Fibroblast of pulmonary artery (primary cell): ENCODE measurements around the gene NFKBIB.

ENCODE experiments used
- DNase-seq: peaks from one replicate; pipeline ENCODE4 v3.0.0-alpha.2; 2010; ENCODE audit warnings: low read depth
- H3K4me3 ChIP-seq: replicated peaks from 2 replicates; pipeline ENCODE4 v1.5.1; 2011; ENCODE audit warnings: low read depth, mild to moderate bottlenecking, control low read depth, low read length, moderate library complexity
- CTCF ChIP-seq: IDR thresholded peaks from 2 replicates; pipeline ENCODE4 v1.5.1; 2011; ENCODE audit warnings: mild to moderate bottlenecking, control low read depth, low read length, inconsistent platforms; ENCODE audit errors: missing control alignments

Gene NFKBIB

DNA sequence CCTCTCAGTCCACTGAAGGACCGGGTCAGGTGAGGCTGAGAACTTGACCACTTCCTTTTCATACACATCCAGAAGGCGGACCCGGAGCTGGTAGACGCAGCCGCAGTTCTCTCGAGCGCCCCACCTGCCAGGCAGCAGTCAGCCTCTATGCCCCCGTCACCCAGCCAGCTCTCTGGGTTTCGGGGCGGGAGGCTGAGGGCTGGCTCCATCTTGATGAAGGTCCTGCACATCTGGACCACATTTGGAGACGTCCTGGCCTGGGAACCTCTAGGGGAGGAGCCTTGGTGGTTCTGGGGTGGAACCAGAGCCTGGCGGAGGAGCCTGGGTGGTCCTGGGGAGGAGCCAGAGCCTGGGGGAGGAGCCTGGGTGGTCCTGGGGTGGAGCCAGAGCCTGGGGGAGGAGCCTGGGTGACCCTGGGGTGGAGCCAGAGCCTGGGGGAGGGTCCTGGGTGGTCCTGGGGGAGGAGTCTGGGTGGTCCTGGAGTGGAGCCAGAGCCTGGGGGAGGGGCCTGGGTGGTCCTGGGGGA, 45.3 kb downstream of the NFKBIB start:
- TF ChIP-seq CTCF, result no peak
- DNase-seq, result no peak
- no peak overlapping the region for H3K4me3 ChIP-seq

GRCh38 chr19:38945562-38946228, 45.9 kb downstream of the NFKBIB start:
- no peak overlapping the region for H3K4me3 ChIP-seq
- TF ChIP-seq CTCF, result no peak
- DNase-seq, result no peak

- no peak for DNase-seq
- no peak overlapping the region for H3K4me3 ChIP-seq
- no peak for TF ChIP-seq CTCF
Measured at GRCh38 chr19:38946229-38947010, 46.7 kb downstream of the NFKBIB start.

GRCh38 chr19:38949580-38950367, 50.0 kb downstream of the NFKBIB start:
- TF ChIP-seq CTCF, result no peak
- DNase-seq, result peak; percentile 79
- peak overlapping the region; percentile 34 for H3K4me3 ChIP-seq

DNA sequence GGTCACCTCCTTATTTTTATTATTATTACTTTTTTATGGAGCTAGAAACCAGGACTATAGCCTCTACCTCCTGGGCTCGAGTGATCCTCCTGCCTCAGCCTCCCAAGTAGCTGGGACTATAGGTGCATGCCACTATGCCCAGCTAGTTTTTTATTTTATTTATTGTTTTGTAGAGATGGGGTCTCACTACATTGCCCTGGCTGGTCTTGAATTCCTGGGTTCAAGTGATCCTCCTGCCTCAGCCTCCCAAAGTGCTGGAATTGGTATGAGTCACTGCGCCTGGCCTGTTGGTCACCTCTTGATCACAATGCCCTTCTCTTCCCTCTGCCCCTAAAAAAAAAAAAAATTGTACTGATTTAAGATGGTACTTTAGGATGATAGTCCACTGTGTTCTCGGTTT, 51.4 kb downstream of the NFKBIB start:
- no peak for DNase-seq
- H3K4me3 ChIP-seq, result no peak overlapping the region
- no peak for TF ChIP-seq CTCF

- TF ChIP-seq CTCF, result no peak
- peak; percentile 16 for DNase-seq
- H3K4me3 ChIP-seq, result no peak overlapping the region
Measured at GRCh38 chr19:38952395-38953165, 52.8 kb downstream of the NFKBIB start.
